HCT116 (cell line): ENCODE measurements around the gene FHIT.

ENCODE experiments used
- CEBPB ChIP-seq: IDR thresholded peaks from 2 replicates; pipeline ENCODE4 v1.6.1; 2012; ENCODE audit warnings: low read depth
- CTCF ChIP-seq, 3 experiments: fragments of 200-600 bp in 1 of 3; sonication (generic) in 1 of 3; IDR thresholded peaks in 2 of 3; conservative IDR thresholded peaks in 1 of 3; 2 replicates each; pipeline ENCODE4 v1.5.1; 2012 to 2017; ENCODE audit warnings: low read depth in 2 of 3, low read length in 2 of 3, antibody characterized with exemption in 1 of 3, borderline replicate concordance in 1 of 3, control low read depth in 1 of 3, mild to moderate bottlenecking in 1 of 3, mixed read lengths in 1 of 3, mixed run types in 1 of 3, moderate library complexity in 1 of 3; ENCODE audit not compliant: insufficient read depth in 1 of 3
- EZH2 ChIP-seq: fragments of 200-600 bp; sonication (generic); IDR thresholded peaks from 2 replicates; pipeline ENCODE4 v1.6.1; 2017; ENCODE audit warnings: antibody characterized with exemption, mixed run types
- EZH2phosphoT487 ChIP-seq: fragments of 200-600 bp; IDR thresholded peaks from 2 replicates; pipeline ENCODE4 v1.6.1; 2018; ENCODE audit warnings: antibody characterized with exemption, borderline replicate concordance
- MAX ChIP-seq: IDR thresholded peaks from 2 replicates; pipeline ENCODE4 v1.6.1; 2012
- POLR2A ChIP-seq: IDR thresholded peaks from 2 replicates; pipeline ENCODE4 v1.7.0; 2011; ENCODE audit warnings: borderline replicate concordance; ENCODE audit not compliant: insufficient read depth, insufficient read length; ENCODE audit errors: extremely low read depth
- POLR2AphosphoS5 ChIP-seq: IDR thresholded peaks from 2 replicates; pipeline ENCODE4 v1.6.1; 2011; ENCODE audit warnings: mild to moderate bottlenecking, low read depth, low read length, moderate library complexity
- REST ChIP-seq: IDR thresholded peaks from 2 replicates; pipeline ENCODE4 v1.6.1; 2012; ENCODE audit warnings: low read depth
- SIN3A ChIP-seq: IDR thresholded peaks from 2 replicates; pipeline ENCODE4 v1.6.1; 2012; ENCODE audit warnings: low read depth
- TCF7L2 ChIP-seq: IDR thresholded peaks from 2 replicates; pipeline ENCODE4 v1.7.0; 2011; ENCODE audit warnings: borderline replicate concordance, inconsistent platforms; ENCODE audit not compliant: insufficient read depth, insufficient read length; ENCODE audit errors: extremely low read depth
- ZBTB33 ChIP-seq: IDR thresholded peaks from 2 replicates; pipeline ENCODE4 v1.6.1; 2011; ENCODE audit warnings: mild to moderate bottlenecking, low read length, moderate library complexity; ENCODE audit not compliant: insufficient replicate concordance; ENCODE audit errors: extremely low read depth
- ZFX ChIP-seq: fragments of 450-650 bp; IDR thresholded peaks from 2 replicates; pipeline ENCODE4 v1.6.1; 2017
- ZNF274 ChIP-seq: fragments of 200-500 bp; sonication (Bioruptor generic); IDR thresholded peaks from 2 replicates; pipeline ENCODE4 v1.6.1; 2014; ENCODE audit warnings: mild to moderate bottlenecking, low read depth, low read length, inconsistent platforms

GRCh38 chr3:61132062-61132461, 119.2 kb downstream of the FHIT start:
- TF ChIP-seq TCF7L2: no peak
- TF ChIP-seq CEBPB: no peak
- TF ChIP-seq MAX: no peak
- TF ChIP-seq EZH2: no peak
- TF ChIP-seq CTCF (IDR thresholded peaks at IDR 0.05 in 2 of 3, conservative IDR thresholded peaks at IDR 0.05 in 1 of 3; ENCODE audit: borderline replicate concordance in 1 of 3, insufficient read depth in 1 of 3, low read depth in 2 of 3, low read length in 2 of 3): no peak
- TF ChIP-seq POLR2AphosphoS5: no peak
- no peak for TF ChIP-seq POLR2A
- no peak for TF ChIP-seq ZBTB33
- TF ChIP-seq SIN3A: no peak
- TF ChIP-seq REST: no peak
- no peak for TF ChIP-seq ZFX
- TF ChIP-seq ZNF274: no peak
- TF ChIP-seq EZH2phosphoT487: no peak
